Adrenal gland (tissue), 5 donors: ENCODE data around the gene TAF6.

Source experiments
- CTCF ChIP-seq, 6 experiments: fragments of 450-650 bp in 4 of 6; fragments of 200-600 bp in 2 of 6; sonication (generic) in 1 of 6; IDR thresholded peaks; 1 replicate in 5 of 6; 2 replicates in 1 of 6; pipeline versions ENCODE4 v1.5.1 to v1.8.0; 2016 to 2021; ENCODE audit warnings: antibody characterized with exemption in 6 of 6, mild to moderate bottlenecking in 2 of 6, moderate library complexity in 1 of 6
- POLR2A ChIP-seq, 2 donors: fragments of 450-650 bp; IDR thresholded peaks; one replicate each; pipeline ENCODE4 v1.6.1; 2017; ENCODE audit warnings: antibody characterized with exemption in 2 of 2, mild to moderate bottlenecking in 2 of 2, moderate library complexity in 1 of 2
- donor health status: DM: no; HTN: no; CAD: no.

- TF ChIP-seq CTCF (IDR thresholded peaks at IDR 0.05) (no peak), POLR2A (IDR thresholded peaks at IDR 0.05) (no peak)
These were observed 23.9 kb downstream of the TAF6 start for GRCh38 chr7:100095289-100095688.
